Natural killer cell (primary cell): Measurements from ENCODE around the gene BRF1. TPM values are rescaled to one million over a fixed set of nuclear protein-coding genes. Genes with fewer than 3 reads are reported as not detected.

Experiments
- ATAC-seq, 3 donors: fragments of 150-1000 bp in 2 of 3; fragments of 200-7000 bp in 1 of 3; cut with Tn5 transposase; 1 replicate in 1 of 3; 2 replicates in 2 of 3; pipeline ENCODE4 v1.10.0; 2021; ENCODE audit warnings: mild to moderate bottlenecking in 2 of 3, moderate library complexity in 2 of 3
- DNase-seq, 2 donors: peaks; one replicate each; pipeline versions ENCODE4 v3.0.0 to v3.0.0-alpha.2; 2013 to 2021; ENCODE audit warnings: mixed read lengths in 1 of 2
- H3K27ac ChIP-seq: one replicate; pipeline ENCODE4 v1.5.1; 2013; ENCODE audit warnings: mild to moderate bottlenecking, low read length
- H3K27me3 ChIP-seq: one replicate; pipeline ENCODE4 v1.6.1; 2013; ENCODE audit warnings: low read length; ENCODE audit not compliant: control insufficient read depth, insufficient read depth
- H3K36me3 ChIP-seq: one replicate; pipeline ENCODE4 v1.6.1; 2013; ENCODE audit warnings: low read length; ENCODE audit not compliant: control insufficient read depth, insufficient read depth
- H3K4me1 ChIP-seq: one replicate; pipeline ENCODE4 v1.6.1; 2013; ENCODE audit warnings: low read length; ENCODE audit not compliant: control insufficient read depth, insufficient read depth
- H3K4me3 ChIP-seq: one replicate; pipeline ENCODE4 v1.5.1; 2013; ENCODE audit warnings: low read length
- H3K9me3 ChIP-seq: one replicate; pipeline ENCODE4 v1.6.1; 2013; ENCODE audit warnings: low read length; ENCODE audit not compliant: control insufficient read depth, insufficient read depth
- H3K27ac Mint-ChIP-seq, 2 donors: one replicate each; pipeline ENCODE4 v1.8.0; 2022; ENCODE audit warnings: mild to moderate bottlenecking in 2 of 2, mixed read lengths in 2 of 2, moderate library complexity in 1 of 2
- H3K27me3 Mint-ChIP-seq, 2 donors: one replicate each; pipeline ENCODE4 v1.8.0; 2022; ENCODE audit warnings: low read depth in 2 of 2, mixed read lengths in 2 of 2
- H3K36me3 Mint-ChIP-seq: one replicate; pipeline ENCODE4 v1.8.0; 2022; ENCODE audit warnings: mixed read lengths
- H3K4me1 Mint-ChIP-seq, 2 donors: one replicate each; pipeline ENCODE4 v1.8.0; 2022; ENCODE audit warnings: mixed read lengths in 2 of 2
- H3K4me3 Mint-ChIP-seq: one replicate; pipeline ENCODE4 v1.8.0; 2022; ENCODE audit warnings: mild to moderate bottlenecking, moderate library complexity, mixed read lengths
- H3K9me3 Mint-ChIP-seq, 2 donors: one replicate each; pipeline ENCODE4 v1.8.0; 2022; ENCODE audit warnings: mixed read lengths in 2 of 2
- CTCF ChIP-seq: fragments of 200-600 bp; IDR thresholded peaks from one replicate; pipeline ENCODE4 v1.8.0; 2022; ENCODE audit warnings: antibody characterized with exemption
- WGBS: methylation state at CpG from one replicate; pipeline ENCODE4 v1.1.7; 2013; ENCODE audit warnings: missing lambda C conversion rate; ENCODE audit not compliant: insufficient coverage; 5-methylcytosine and 5-hydroxymethylcytosine counted together
- intact Hi-C: fragments of 100-400 bp; cut with micrococcal nuclease; formaldehyde crosslinking; loops from one replicate; pipeline ENCODE4 v1.14.2; 2022
- total RNA-seq, 4 donors: library from RNA; stranded (reverse); fragments of 120-200 nt in 1 of 4; gene quantifications; one replicate each; pipeline versions ENCODE4 v1.2.3 to v1.2.4, GENCODE V29; 2013 to 2022

Gene BRF1
- total RNA-seq, 3 donors from 2014 or later (not counting 1 experiment from before 2014, with no cell fraction given) = 82.4 to 92.7 (median 87.4) TPM

- H3K27ac Mint-ChIP-seq = no peak overlapping the region
- peaks cover 14 to 43% of the 10 kb centered on the region in 2 donors for H3K4me1 Mint-ChIP-seq
- no peak overlapping the region for H3K4me3 Mint-ChIP-seq
- TF ChIP-seq CTCF = no peak
- no peaks in the 10 kb centered on the region for H3K27me3 ChIP-seq
- H3K36me3 ChIP-seq = no peaks in the 10 kb centered on the region
- ATAC-seq (no peak), DNase-seq (no peak)
- no peaks in the 10 kb centered on the region for H3K27me3 Mint-ChIP-seq
- intact Hi-C loops = no loop called here
- no peaks in the 10 kb centered on the region for H3K36me3 Mint-ChIP-seq
- peaks cover 16% of the 10 kb centered on the region for H3K4me1 ChIP-seq
- 88% methylated on average over 14 of the region's 15 CpGs for WGBS
- no peaks in the 10 kb centered on the region for H3K9me3 Mint-ChIP-seq
- no peak overlapping the region for H3K27ac ChIP-seq
- H3K9me3 ChIP-seq = no peaks in the 10 kb centered on the region
- no peak overlapping the region for H3K4me3 ChIP-seq
Measured at GRCh38 chr14:105333020-105333490, 32.3 kb upstream of the BRF1 start.

- Mint-ChIP-seq H3K4me1 (peaks cover 14 to 43% of the 10 kb centered on the region in 2 donors), H3K4me3 (no peak overlapping the region), H3K9me3 (no peaks in the 10 kb centered on the region), H3K27ac (peak overlapping the region in 1 of 2 donors; percentile 18), H3K27me3 (no peaks in the 10 kb centered on the region), H3K36me3 (no peaks in the 10 kb centered on the region)
- no peak for TF ChIP-seq CTCF
- intact Hi-C loops = no loop called here
- Histone ChIP-seq H3K4me1 (peaks cover 16% of the 10 kb centered on the region), H3K36me3 (no peaks in the 10 kb centered on the region), H3K4me3 (no peak overlapping the region), H3K27ac (no peak overlapping the region), H3K27me3 (no peaks in the 10 kb centered on the region), H3K9me3 (no peaks in the 10 kb centered on the region)
- no peak for DNase-seq
- ATAC-seq = no peak
- WGBS = 48% methylated on average over 11 of the region's 11 CpGs
Measured at GRCh38 chr14:105332350-105332874, 31.6 kb upstream of the BRF1 start.

GRCh38 chr14:105331575-105332349, 31.0 kb upstream of the BRF1 start:
- Histone ChIP-seq H3K4me3 (no peak overlapping the region), H3K4me1 (peaks cover 16% of the 10 kb centered on the region), H3K9me3 (no peaks in the 10 kb centered on the region), H3K27ac (no peak overlapping the region), H3K27me3 (no peaks in the 10 kb centered on the region), H3K36me3 (no peaks in the 10 kb centered on the region)
- Mint-ChIP-seq H3K4me1 (peaks cover 14 to 48% of the 10 kb centered on the region in 2 donors), H3K27me3 (no peaks in the 10 kb centered on the region), H3K36me3 (no peaks in the 10 kb centered on the region), H3K4me3 (no peak overlapping the region), H3K27ac (peak overlapping the region in 1 of 2 donors; percentile 18), H3K9me3 (no peaks in the 10 kb centered on the region)
- intact Hi-C loops = no loop called here
- no peak for ATAC-seq
- no peak for TF ChIP-seq CTCF
- 22% methylated on average over 8 of the region's 8 CpGs for WGBS
- peak in 1 of 2 donors; percentile 26 for DNase-seq
